Measurements from ENCODE around the gene LRCH3. TPM values are rescaled to one million over a fixed set of nuclear protein-coding genes. Genes with fewer than 3 reads are reported as not detected.

Gene LRCH3
- total and polyA plus RNA-seq, 2 experiments from 2014 or later = 20.9 to 24.1 TPM

DNA sequence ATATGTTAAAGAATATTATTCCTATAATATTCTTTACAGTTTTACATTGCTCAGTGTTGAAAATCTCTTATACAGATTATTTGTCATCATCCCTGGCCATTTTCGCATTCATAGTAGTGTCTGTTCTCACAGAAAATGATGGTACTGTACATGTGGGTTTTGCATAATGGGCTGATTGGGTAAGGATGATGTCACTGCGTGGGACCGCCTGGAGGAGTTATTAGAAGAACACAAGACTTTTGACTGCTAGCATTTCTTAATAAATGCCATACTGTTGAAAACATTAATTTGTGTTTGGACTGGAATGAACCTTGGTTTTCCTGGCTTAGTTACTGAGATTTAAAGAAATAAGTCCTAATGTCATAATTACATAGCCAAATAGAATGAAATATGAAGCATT lies 20.3 kb downstream of the LRCH3 start:
- H3K27ac ChIP-seq = peak overlapping the region; percentile 92
- 0 to 2% methylated on average over 3 of the region's 3 CpGs for WGBS, 2 experiments (ENCODE audit: low coverage in 1 of 2, low lambda C conversion rate in 2 of 2, missing lambda C conversion rate in 2 of 2)
- TF ChIP-seq EZH2 (IDR thresholded peaks at IDR 0.05; ENCODE audit: insufficient read depth, poor library complexity, severe bottlenecking) = no peak
- no peak for TF ChIP-seq EZH2phosphoT487 (IDR thresholded peaks at IDR 0.05; ENCODE audit: insufficient read depth, low read depth)
- peaks cover 90% of the 10 kb centered on the region for H3K79me2 ChIP-seq (ENCODE audit: insufficient read depth)
- in situ Hi-C loops (cut with MboI) = no loop called here
- H3K9me2 ChIP-seq (ENCODE audit: insufficient read depth) = no peaks in the 10 kb centered on the region
- peak; percentile 97 for DNase-seq
- peak overlapping the region; percentile 68 for H3K4me2 ChIP-seq (ENCODE audit: unreplicated experiment)
- H3K36me3 ChIP-seq (ENCODE audit: low read depth) = peaks cover 1% of the 10 kb centered on the region; the same call in 1 of the 2 replicates
- H4K20me1 ChIP-seq (ENCODE audit: insufficient read depth) = no peaks in the 10 kb centered on the region
- peak overlapping the region; percentile 74 for H3K9ac ChIP-seq
- H3F3A ChIP-seq (ENCODE audit: insufficient read depth) = peaks cover 54% of the 10 kb centered on the region
- peak overlapping the region; percentile 26 for H3K4me3 ChIP-seq
- no peaks in the 10 kb centered on the region for H3K27me3 ChIP-seq (replicated peaks; ENCODE audit: insufficient read depth)
- H2AFZ ChIP-seq = no peak overlapping the region
- no peaks in the 10 kb centered on the region for H3K9me3 ChIP-seq (ENCODE audit: low read depth)
- peaks cover 50% of the 10 kb centered on the region for H3K4me1 ChIP-seq (ENCODE audit: insufficient read depth)

GRCh38 chr3:197814372-197814771 lies 23.3 kb downstream of the LRCH3 start:
- no peaks in the 10 kb centered on the region for H3K9me3 ChIP-seq (ENCODE audit: low read depth)
- H3K27ac ChIP-seq = no peak overlapping the region
- peaks cover 93% of the 10 kb centered on the region for H3K79me2 ChIP-seq (ENCODE audit: insufficient read depth)

DNA sequence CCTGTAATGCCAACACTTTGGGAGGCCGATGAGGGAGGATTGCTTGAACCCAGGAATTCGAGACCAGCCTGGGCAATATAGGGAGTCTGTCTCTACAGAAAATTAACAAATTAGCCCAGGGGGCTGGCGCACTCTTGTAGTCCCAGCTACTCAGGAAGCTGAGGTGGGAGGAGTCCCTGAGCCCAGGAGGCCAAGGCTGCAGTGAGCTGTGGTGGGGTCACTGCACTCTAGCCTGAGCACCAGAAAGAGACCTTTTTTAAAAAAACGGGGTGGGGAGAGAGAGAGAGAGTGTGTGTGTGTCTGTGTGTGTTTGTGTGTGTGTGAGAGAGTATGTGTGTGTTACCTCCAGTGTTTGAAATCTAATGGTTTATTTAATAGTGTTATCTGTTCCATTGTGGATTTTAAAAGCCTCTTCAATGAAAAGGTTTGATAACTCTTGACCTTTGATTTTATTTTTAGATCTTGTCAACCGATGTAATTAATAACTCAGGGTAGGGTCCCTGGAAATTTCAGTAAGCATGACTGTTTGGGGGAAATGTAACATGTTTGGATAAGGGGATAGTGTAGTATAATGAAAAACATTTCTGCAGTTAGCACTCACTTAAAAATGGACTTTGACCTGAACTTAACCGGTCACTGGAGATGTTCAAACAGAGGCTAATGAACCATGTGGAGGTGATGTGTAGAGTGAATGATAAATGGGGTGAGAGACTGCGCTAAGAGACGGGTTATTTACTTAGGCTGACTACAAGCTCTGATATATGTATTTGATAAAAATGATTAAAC lies 29.7 kb downstream of the LRCH3 start:
- Histone ChIP-seq H4K20me1 (ENCODE audit: insufficient read depth) (no peaks in the 10 kb centered on the region), H3K9ac (no peak overlapping the region), H3K4me1 (ENCODE audit: insufficient read depth) (peaks cover 14% of the 10 kb centered on the region), H3K36me3 (ENCODE audit: low read depth) (peaks cover 23% of the 10 kb centered on the region), H3K9me3 (ENCODE audit: low read depth) (no peaks in the 10 kb centered on the region), H3K4me2 (ENCODE audit: unreplicated experiment) (no peak overlapping the region), H3K9me2 (ENCODE audit: insufficient read depth) (no peaks in the 10 kb centered on the region), H3K27ac (no peak overlapping the region), H3K4me3 (no peak overlapping the region), H3K79me2 (ENCODE audit: insufficient read depth) (peaks cover 70% of the 10 kb centered on the region), H3F3A (ENCODE audit: insufficient read depth) (peaks cover 12% of the 10 kb centered on the region; the same call in 1 of the 2 replicates), H2AFZ (no peak overlapping the region), H3K27me3 (replicated peaks; ENCODE audit: insufficient read depth) (no peaks in the 10 kb centered on the region)
- no peak for DNase-seq
- in situ Hi-C loops (cut with MboI) = no loop called here
- TF ChIP-seq EZH2 (IDR thresholded peaks at IDR 0.05; ENCODE audit: insufficient read depth, poor library complexity, severe bottlenecking) (no peak), EZH2phosphoT487 (IDR thresholded peaks at IDR 0.05; ENCODE audit: insufficient read depth, low read depth) (no peak)
- WGBS, 2 experiments (ENCODE audit: low coverage in 1 of 2, low lambda C conversion rate in 2 of 2, missing lambda C conversion rate in 2 of 2) = 81 to 83% methylated on average over 8 of the region's 8 CpGs

More at GRCh38 chr3:197814372-197814771, 23.3 kb downstream of the LRCH3 start:
- H2AFZ ChIP-seq = no peak overlapping the region
- H3F3A ChIP-seq (ENCODE audit: insufficient read depth) = peaks cover 36% of the 10 kb centered on the region
- no peaks in the 10 kb centered on the region for H3K9me2 ChIP-seq (ENCODE audit: insufficient read depth)
- in situ Hi-C loops (cut with MboI) = no loop called here
- no peak overlapping the region for H3K4me3 ChIP-seq
- no peaks in the 10 kb centered on the region for H4K20me1 ChIP-seq (ENCODE audit: insufficient read depth)
- no peaks in the 10 kb centered on the region for H3K27me3 ChIP-seq (replicated peaks; ENCODE audit: insufficient read depth)
- H3K9ac ChIP-seq = no peak overlapping the region
- WGBS, 2 experiments (ENCODE audit: low coverage in 1 of 2, low lambda C conversion rate in 2 of 2, missing lambda C conversion rate in 2 of 2) = 97 to 98% methylated on average over 4 of the region's 4 CpGs
- TF ChIP-seq EZH2 (IDR thresholded peaks at IDR 0.05; ENCODE audit: insufficient read depth, poor library complexity, severe bottlenecking) (no peak), EZH2phosphoT487 (IDR thresholded peaks at IDR 0.05; ENCODE audit: insufficient read depth, low read depth) (no peak)
- peaks cover 32% of the 10 kb centered on the region for H3K4me1 ChIP-seq (ENCODE audit: insufficient read depth)
- DNase-seq = no peak
- H3K36me3 ChIP-seq (ENCODE audit: low read depth) = peaks cover 7% of the 10 kb centered on the region
- H3K4me2 ChIP-seq (ENCODE audit: unreplicated experiment) = no peak overlapping the region

DNA sequence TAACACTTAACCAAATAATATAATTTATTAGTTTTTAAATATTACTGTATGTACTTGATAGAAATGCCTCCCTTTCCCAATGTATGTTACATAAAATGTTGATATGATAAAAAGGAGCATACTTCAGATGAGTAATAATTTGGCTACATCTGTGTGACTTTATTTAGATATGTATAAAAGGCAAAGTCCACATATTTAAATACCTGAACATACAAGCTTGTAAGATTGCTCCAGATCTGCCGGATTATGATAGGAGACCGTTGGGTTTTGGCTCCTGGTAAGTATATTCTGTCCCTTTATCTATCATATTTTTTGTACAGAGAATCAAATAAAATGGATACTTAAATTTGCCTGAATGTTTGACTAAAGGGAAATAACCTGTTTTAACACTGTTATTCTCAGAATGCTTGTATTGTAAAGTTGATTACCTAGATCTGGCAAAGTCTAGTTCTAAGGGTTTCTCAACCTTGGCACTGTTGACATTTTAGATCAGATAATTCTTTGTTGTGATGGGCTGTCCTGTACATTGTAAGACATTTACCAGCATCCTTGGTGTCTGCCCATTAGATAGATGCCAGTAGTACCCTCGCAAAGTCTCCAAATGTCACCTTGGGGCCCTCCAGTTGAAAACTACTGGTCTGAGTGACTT lies 38.5 kb downstream of the LRCH3 start:
- no peak overlapping the region for H3K27ac ChIP-seq
- H3K9me3 ChIP-seq (ENCODE audit: low read depth) = no peaks in the 10 kb centered on the region
- no peaks in the 10 kb centered on the region for H3K27me3 ChIP-seq (replicated peaks; ENCODE audit: insufficient read depth)
- H2AFZ ChIP-seq = no peak overlapping the region
- in situ Hi-C loops (cut with MboI) = no loop called here
- H3K9ac ChIP-seq = no peak overlapping the region
- peaks cover 16% of the 10 kb centered on the region for H3K79me2 ChIP-seq (ENCODE audit: insufficient read depth)
- TF ChIP-seq EZH2phosphoT487 (IDR thresholded peaks at IDR 0.05; ENCODE audit: insufficient read depth, low read depth) (no peak), EZH2 (IDR thresholded peaks at IDR 0.05; ENCODE audit: insufficient read depth, poor library complexity, severe bottlenecking) (no peak)
- H3K9me2 ChIP-seq (ENCODE audit: insufficient read depth) = no peaks in the 10 kb centered on the region
- H3K4me1 ChIP-seq (ENCODE audit: insufficient read depth) = peaks cover 5% of the 10 kb centered on the region
- WGBS, 2 experiments (ENCODE audit: low coverage in 1 of 2, low lambda C conversion rate in 2 of 2, missing lambda C conversion rate in 2 of 2) = 96 to 98% methylated on average over 3 of the region's 3 CpGs
- peaks cover 51% of the 10 kb centered on the region for H3K36me3 ChIP-seq (ENCODE audit: low read depth)
- H4K20me1 ChIP-seq (ENCODE audit: insufficient read depth) = no peaks in the 10 kb centered on the region
- DNase-seq = no peak
- H3K4me2 ChIP-seq (ENCODE audit: unreplicated experiment) = no peak overlapping the region
- H3F3A ChIP-seq (ENCODE audit: insufficient read depth) = peaks cover 4% of the 10 kb centered on the region; the same call in 1 of the 2 replicates
- no peak overlapping the region for H3K4me3 ChIP-seq
